GM19035 (cell line): Measurements from ENCODE around the gene RELN.
"Not testable (repeated sequence)": the region's sequence is repeated elsewhere in the genome, so short reads cannot be mapped to it uniquely, and the experiment has no call there.

Experiments used
- ATAC-seq: cut with Tn5 transposase; IDR thresholded peaks from one replicate; pipeline ENCODE4 v1.9.1; 2021; ENCODE audit not compliant: unreplicated experiment

The RELN gene

DNA sequence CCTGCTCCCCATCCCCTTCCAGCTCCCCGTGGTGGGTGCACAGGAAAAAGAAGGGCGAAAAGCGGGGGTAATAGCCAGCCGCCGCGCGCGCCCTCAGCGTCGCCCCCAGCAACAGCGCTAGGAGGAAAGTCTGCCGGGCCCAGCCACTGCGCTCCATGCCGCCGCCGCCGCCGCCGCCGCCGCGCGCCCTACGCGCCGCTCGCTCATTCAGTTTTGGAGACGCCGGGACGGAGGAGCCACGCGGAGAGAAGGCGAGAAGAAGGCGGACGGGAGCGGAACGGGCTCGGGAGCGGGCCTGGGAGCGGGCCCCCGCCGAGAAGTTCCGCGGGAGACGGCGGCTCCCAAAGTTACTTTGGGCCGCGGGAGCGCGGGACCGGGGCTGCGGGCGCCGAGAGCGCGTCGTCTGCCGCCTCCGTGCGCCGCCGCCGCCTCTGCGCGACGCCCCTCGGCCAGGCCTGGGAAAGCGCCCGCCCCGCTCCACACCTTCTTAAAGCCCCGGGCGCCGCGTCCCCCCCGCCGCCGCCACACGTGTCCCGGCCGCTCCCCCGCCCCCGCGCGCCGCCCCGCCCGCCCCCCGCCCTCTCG, at the start of gene RELN:
Gene RELN, minus strand, starts transcription at position 459 of the 585 bp plus-strand sequence. Its CDS starts 302 bp downstream, at position 157.
- ATAC-seq: no peak

DNA sequence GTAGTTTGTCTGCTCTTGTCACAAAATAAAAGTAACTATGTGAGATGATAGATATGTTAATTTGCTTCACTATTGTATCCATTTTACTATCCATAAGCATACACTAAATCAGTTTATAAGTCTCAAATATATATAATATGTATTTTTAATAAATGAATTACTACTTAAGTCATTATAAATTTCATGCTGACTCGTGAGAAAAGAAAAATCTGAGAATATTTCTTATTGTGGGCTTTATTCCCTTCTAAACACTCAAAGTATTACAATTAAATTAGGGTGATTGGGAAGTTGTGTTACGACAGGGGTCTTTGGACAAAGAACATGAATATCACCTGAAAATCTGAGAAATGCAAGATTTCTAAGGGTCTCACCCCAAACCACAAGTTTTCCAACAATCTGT, 48.7 kb upstream of the RELN start:
- no peak for ATAC-seq

DNA sequence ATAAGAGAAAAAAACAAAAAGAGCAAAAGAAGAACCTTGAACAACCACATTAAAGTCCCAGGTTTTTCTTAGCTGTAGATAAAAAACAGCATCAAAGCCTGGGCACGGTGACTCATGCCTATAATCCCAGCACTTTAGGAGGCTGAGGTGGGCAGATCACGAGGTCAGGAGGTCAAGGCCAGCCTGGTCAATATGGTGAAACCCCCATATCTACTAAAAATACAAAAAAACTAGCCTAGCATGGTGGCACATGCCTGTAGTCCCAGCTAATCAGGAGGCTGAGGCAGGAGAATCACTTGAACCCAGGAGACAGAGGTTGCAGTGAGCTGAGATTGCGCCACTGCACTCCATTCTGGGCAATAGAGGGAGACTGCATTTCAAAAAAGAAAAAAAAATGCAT, 47.4 kb upstream of the RELN start:
- not testable (repeated sequence) for ATAC-seq

GRCh38 chr7:104035351-104035750, 45.9 kb upstream of the RELN start:
- no peak for ATAC-seq

GRCh38 chr7:104034679-104035078, 45.2 kb upstream of the RELN start:
- no peak for ATAC-seq

DNA sequence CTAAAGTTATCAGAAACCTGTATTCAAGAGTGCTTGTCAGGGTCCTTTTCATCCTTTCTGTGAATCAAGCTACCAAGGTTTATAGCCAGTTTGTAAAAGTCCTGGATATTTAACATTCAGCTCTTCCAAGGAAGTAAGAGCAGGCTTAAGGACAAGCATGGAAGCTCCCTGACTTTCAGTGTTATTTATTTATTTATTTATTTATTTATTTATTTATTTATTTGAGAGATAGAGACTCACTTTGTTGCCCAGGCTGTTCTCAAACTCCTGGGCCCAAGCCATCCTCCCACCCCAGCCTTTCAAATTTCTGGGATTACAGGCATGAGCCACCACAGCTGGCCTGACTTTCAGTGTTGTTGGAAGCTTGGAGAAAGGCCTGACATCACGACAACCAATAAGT, 44.4 kb upstream of the RELN start:
- ATAC-seq: no peak

GRCh38 chr7:104032486-104032885, 43.0 kb upstream of the RELN start:
- ATAC-seq: no peak

GRCh38 chr7:104029765-104030164, 40.3 kb upstream of the RELN start:
- no peak for ATAC-seq

- ATAC-seq: no peak
Observed at GRCh38 chr7:104024632-104025031, 35.2 kb upstream of the RELN start.

GRCh38 chr7:104023100-104023499, 33.6 kb upstream of the RELN start:
- ATAC-seq: no peak

- no peak for ATAC-seq
Observed at GRCh38 chr7:104018425-104018824, 29.0 kb upstream of the RELN start.

- ATAC-seq: no peak
Observed at GRCh38 chr7:104017001-104017400, 27.5 kb upstream of the RELN start.

DNA sequence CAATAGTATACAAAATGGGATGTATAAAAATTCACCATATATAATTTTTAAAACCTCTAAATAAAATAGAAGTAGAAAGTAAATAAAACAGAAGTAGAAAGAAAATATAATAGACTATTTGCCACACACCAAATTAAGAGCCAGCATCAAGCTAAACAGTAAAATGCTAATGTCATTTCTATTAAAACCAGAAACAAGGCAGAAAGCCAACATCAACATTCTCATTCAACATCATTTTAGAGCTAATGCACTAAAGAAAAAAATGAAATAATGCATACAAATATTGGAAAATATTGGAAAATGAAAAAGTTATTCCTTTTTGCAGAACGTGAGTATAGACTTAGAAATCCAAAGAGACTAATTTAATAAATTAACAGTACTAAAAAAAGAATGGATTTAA, 23.4 kb upstream of the RELN start:
- ATAC-seq: no peak

- no peak for ATAC-seq
Observed at GRCh38 chr7:104011829-104012228, 22.4 kb upstream of the RELN start.

- no peak for ATAC-seq
Observed at GRCh38 chr7:104010052-104010909, 20.8 kb upstream of the RELN start.

GRCh38 chr7:104008107-104008506, 18.6 kb upstream of the RELN start:
- no peak for ATAC-seq

- no peak for ATAC-seq
Observed at GRCh38 chr7:104007614-104008013, 18.2 kb upstream of the RELN start.

DNA sequence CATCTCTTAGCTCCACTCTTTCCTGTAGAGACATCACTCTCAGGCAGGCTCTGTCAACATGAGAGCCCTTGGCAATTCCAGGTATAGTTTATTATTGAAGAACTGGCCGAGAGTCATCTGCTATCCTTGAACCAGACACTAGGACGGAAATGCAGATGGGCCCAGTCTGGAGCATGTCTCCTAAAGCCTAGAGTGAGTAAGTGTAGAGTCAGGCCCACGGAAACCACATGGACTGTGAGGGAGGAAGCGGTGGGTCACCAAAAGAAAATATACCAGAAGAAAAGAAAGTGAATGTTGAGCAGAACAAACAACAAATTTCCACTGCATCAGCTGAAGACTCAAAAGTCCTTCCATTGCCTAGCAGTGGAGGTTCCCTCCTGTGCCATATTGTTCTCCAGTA, 15.7 kb upstream of the RELN start:
- no peak for ATAC-seq

- ATAC-seq: no peak
Observed at GRCh38 chr7:103996639-103997038, 7.2 kb upstream of the RELN start.

- no peak for ATAC-seq
Observed at GRCh38 chr7:103996017-103996551, 6.6 kb upstream of the RELN start.

GRCh38 chr7:103995554-103995953, 6.1 kb upstream of the RELN start:
- no peak for ATAC-seq

- ATAC-seq: no peak
Observed at GRCh38 chr7:103993551-103993950, 4.1 kb upstream of the RELN start.
